Measurements from ENCODE around the gene MAZ. TPM values are rescaled to one million over a fixed set of nuclear protein-coding genes. Genes with fewer than 3 reads are reported as not detected.

The MAZ gene
- total and polyA plus RNA-seq, 2 of the 13 experiments (the other 11 are each of a cell fraction or from before 2014, with no cell fraction given): 203 to 277 TPM

GRCh38 chr16:29805232-29806098 lies 864 bp upstream of the MAZ start (continued):
- TF ChIP-seq ZNF280B (CRISPR knock-in tag; IDR thresholded peaks at IDR 0.05; ENCODE audit: borderline replicate concordance) (peak; percentile 98), ZFAT (CRISPR knock-in tag; conservative IDR thresholded peaks at IDR 0.05) (no peak), JDP2 (CRISPR knock-in tag; IDR thresholded peaks at IDR 0.05; ENCODE audit: borderline replicate concordance) (peak; percentile 84; the same call in 1 of the 2 replicates), TERF1 (CRISPR knock-in tag; IDR thresholded peaks at IDR 0.05) (no peak), ZNF276 (CRISPR knock-in tag; IDR thresholded peaks at IDR 0.05; ENCODE audit: low read depth) (peak; percentile 36; the same call in 1 of the 2 replicates), HNRNPUL1 (IDR thresholded peaks at IDR 0.05; ENCODE audit: low read depth, low read length) (peak; percentile 77; the same call in 1 of the 2 replicates), DRAP1 (CRISPR knock-in tag; IDR thresholded peaks at IDR 0.05) (peak; percentile 91), ZNF75D (CRISPR knock-in tag; IDR thresholded peaks at IDR 0.05; ENCODE audit: borderline replicate concordance) (no peak), MBNL3 (CRISPR knock-in tag; conservative IDR thresholded peaks at IDR 0.05) (no peak), IRF1 (CRISPR knock-in tag; IDR thresholded peaks at IDR 0.05; ENCODE audit: low read depth) (no peak), ZNF556 (CRISPR knock-in tag; IDR thresholded peaks at IDR 0.05; ENCODE audit: borderline replicate concordance) (peak; percentile 98), GPBP1L1 (CRISPR knock-in tag; IDR thresholded peaks at IDR 0.05) (no peak), HNF4G (IDR thresholded peaks at IDR 0.05; ENCODE audit: borderline replicate concordance, low read depth, low read length) (no peak; the same call in 1 of the 2 replicates), HNF4G (CRISPR knock-in tag; IDR thresholded peaks at IDR 0.05; ENCODE audit: borderline replicate concordance, low read depth) (no peak; the same call in 1 of the 2 replicates), THAP11 (CRISPR knock-in tag; IDR thresholded peaks at IDR 0.05) (peak; percentile 94), ZSCAN12 (CRISPR knock-in tag; IDR thresholded peaks at IDR 0.05) (peak; percentile 52; the same call in 1 of the 2 replicates), IKZF5 (CRISPR knock-in tag; IDR thresholded peaks at IDR 0.05) (peak; percentile 90)

Measured in HepG2 (cell line).